HCT116 (cell line): ENCODE measurements around the gene IL1RAP.

Source experiments
- CEBPB ChIP-seq: IDR thresholded peaks from 2 replicates; pipeline ENCODE4 v1.6.1; 2012; ENCODE audit warnings: low read depth
- CTCF ChIP-seq, 3 experiments: fragments of 200-600 bp in 1 of 3; sonication (generic) in 1 of 3; IDR thresholded peaks in 2 of 3; conservative IDR thresholded peaks in 1 of 3; 2 replicates each; pipeline ENCODE4 v1.5.1; 2012 to 2017; ENCODE audit warnings: low read depth in 2 of 3, low read length in 2 of 3, antibody characterized with exemption in 1 of 3, borderline replicate concordance in 1 of 3, control low read depth in 1 of 3, mild to moderate bottlenecking in 1 of 3, mixed read lengths in 1 of 3, mixed run types in 1 of 3, moderate library complexity in 1 of 3; ENCODE audit not compliant: insufficient read depth in 1 of 3
- ELF1 ChIP-seq: IDR thresholded peaks from 2 replicates; pipeline ENCODE4 v1.6.1; 2012; ENCODE audit warnings: low read depth, borderline replicate concordance
- FOSL1 ChIP-seq: IDR thresholded peaks from 2 replicates; pipeline ENCODE4 v1.6.1; 2012; ENCODE audit warnings: low read depth
- MAX ChIP-seq: IDR thresholded peaks from 2 replicates; pipeline ENCODE4 v1.6.1; 2012
- POLR2A ChIP-seq: IDR thresholded peaks from 2 replicates; pipeline ENCODE4 v1.7.0; 2011; ENCODE audit warnings: borderline replicate concordance; ENCODE audit not compliant: insufficient read depth, insufficient read length; ENCODE audit errors: extremely low read depth
- POLR2AphosphoS5 ChIP-seq: IDR thresholded peaks from 2 replicates; pipeline ENCODE4 v1.6.1; 2011; ENCODE audit warnings: mild to moderate bottlenecking, low read depth, low read length, moderate library complexity
- RAD21 ChIP-seq: IDR thresholded peaks from 2 replicates; pipeline ENCODE4 v1.6.1; 2012; ENCODE audit warnings: low read depth, mild to moderate bottlenecking
- SIN3A ChIP-seq: IDR thresholded peaks from 2 replicates; pipeline ENCODE4 v1.6.1; 2012; ENCODE audit warnings: low read depth
- SP1 ChIP-seq: IDR thresholded peaks from 2 replicates; pipeline ENCODE4 v1.6.1; 2012; ENCODE audit warnings: low read depth
- YY1 ChIP-seq: IDR thresholded peaks from 2 replicates; pipeline ENCODE4 v1.6.1; 2011; ENCODE audit warnings: low read length, low read depth, moderate library complexity, mild to moderate bottlenecking; ENCODE audit not compliant: insufficient replicate concordance; ENCODE audit errors: extremely low read depth
- ZFX ChIP-seq: fragments of 450-650 bp; IDR thresholded peaks from 2 replicates; pipeline ENCODE4 v1.6.1; 2017

DNA sequence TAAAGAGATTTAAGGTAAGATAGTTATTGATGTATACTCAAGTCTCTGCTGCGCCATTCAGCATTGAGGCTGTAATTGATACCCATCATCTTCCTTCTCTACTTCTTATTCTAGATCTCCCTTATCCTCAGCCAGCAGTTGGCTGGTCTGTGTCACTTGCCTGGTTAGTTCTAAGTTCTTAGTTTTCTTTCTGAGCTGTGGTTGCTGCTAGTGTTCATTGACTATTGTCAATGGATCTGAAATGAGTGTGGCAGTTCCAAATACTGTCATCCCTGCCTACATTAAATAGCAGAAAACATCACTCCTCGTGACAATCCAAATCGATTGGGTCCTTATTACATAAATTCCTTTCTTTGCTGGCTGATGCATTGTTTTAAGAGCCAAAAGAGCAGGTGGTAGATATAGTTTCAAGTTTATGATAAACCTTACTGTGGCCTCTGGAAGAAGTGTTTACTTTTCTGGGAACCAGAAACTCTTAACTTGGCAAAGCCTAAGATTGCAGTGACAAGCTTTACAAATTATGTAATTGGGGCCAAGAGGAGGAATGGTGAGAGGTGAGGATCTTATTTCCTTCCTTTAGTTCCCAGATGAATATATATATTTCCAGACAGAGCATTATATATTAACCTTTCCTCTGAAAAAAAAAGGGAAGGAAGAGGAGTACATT lies 180.6 kb downstream of the IL1RAP start:
- no peak for TF ChIP-seq YY1
- TF ChIP-seq CTCF (IDR thresholded peaks at IDR 0.05 in 2 of 3, conservative IDR thresholded peaks at IDR 0.05 in 1 of 3; ENCODE audit: borderline replicate concordance in 1 of 3, insufficient read depth in 1 of 3, low read depth in 2 of 3, low read length in 2 of 3) = no peak
- no peak for TF ChIP-seq POLR2AphosphoS5
- no peak for TF ChIP-seq POLR2A
- TF ChIP-seq CEBPB = no peak
- no peak for TF ChIP-seq FOSL1
- TF ChIP-seq SP1 = no peak
- no peak for TF ChIP-seq ELF1
- TF ChIP-seq MAX = no peak
- no peak for TF ChIP-seq ZFX
- TF ChIP-seq RAD21 = no peak
- no peak for TF ChIP-seq SIN3A
